ENCODE data around the gene PLA2G4E. TPM values are rescaled to one million over a fixed set of nuclear protein-coding genes. Genes with fewer than 3 reads are reported as not detected.

Gene PLA2G4E
- polyA plus RNA-seq, 10 donors = 0.50 to 1.9 (median 1.2) TPM

- DNase-seq = peak; percentile 28 to 52 (median 32)
Measured at GRCh38 chr15:42018306-42019224, 2.3 kb downstream of the PLA2G4E start.

DNA sequence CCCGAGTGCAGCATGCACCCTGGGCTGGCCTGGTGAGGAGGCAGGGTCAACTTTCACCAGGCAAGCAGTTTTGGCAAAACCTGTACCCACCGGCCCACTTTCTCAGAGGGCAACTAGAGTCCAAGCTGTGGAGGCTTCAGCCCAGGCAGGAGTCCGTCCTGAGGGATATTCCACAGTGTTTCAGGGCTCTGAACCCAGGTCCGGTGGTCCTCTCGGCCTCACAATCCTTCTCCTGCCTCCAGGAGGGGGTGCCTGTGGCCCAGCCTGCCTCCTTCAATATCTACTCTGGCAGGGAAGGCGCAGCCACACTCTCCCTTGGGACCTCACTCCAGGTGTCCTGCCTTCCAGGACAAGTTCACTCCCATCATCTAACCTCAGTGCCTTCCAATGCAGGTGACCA is 3.9 kb downstream of the PLA2G4E start:
- no peak for DNase-seq

DNA sequence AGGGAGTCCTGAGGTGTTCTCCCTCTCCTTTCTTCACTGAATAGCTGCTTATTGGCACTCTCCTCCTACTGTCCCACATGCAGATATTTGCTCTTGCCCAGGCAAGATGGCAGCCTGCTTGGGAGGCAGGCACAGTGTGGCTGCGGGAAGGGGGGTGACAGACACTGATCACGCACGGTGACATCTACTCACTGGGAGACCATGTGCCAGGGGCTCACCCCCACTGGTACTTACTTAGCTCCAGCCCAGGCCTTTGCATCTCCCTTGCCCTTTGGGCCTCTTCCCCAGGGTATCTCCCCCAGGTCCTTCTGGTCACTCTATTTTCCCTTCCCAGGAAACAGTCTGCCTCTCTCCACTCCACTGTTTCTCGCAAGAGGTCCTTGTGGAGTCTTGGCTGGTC is 6.4 kb downstream of the PLA2G4E start:
- no peak for DNase-seq

- DNase-seq = no peak
Measured at GRCh38 chr15:42012928-42013482, 7.8 kb downstream of the PLA2G4E start.

DNA sequence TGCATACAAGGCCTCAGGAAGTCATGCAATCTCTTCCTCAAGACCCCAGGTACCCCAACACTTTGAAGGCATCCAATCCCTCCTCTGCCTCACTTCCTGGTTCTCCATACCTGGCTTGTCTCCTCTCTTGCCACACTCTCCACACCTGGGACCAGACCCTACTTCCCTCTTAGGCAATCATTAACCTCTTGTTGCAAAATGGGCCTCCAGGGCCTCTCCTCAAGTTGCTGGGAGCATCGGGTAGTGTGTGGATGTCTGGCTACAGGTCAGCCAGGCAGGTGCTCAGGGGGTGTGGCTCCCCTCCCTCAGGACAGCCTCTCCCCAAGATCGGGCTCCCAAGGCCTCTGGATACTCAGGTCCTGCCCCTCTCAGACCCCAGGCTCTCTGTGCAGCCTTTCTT is 8.6 kb downstream of the PLA2G4E start:
- DNase-seq = no peak

DNA sequence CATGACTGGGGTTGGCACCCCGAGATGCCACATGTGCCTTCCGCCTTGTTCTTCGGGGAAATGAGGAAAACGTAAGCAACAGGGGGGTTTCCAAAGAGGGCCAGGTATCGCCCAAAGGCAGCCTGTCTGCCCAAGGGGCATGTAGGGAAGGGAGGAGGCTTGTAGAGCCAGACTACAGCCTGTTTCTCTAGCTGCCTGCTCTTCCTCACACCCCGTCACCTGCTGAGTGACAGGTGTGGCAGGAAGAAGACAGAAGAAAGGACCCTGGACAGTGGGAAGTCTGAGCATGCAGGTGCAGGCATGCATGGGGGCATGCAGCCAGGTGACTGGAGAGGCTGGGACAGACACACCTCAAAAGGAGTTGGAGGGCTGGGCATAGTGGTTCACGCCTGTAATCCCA is 9.8 kb downstream of the PLA2G4E start:
- DNase-seq = no peak

DNA sequence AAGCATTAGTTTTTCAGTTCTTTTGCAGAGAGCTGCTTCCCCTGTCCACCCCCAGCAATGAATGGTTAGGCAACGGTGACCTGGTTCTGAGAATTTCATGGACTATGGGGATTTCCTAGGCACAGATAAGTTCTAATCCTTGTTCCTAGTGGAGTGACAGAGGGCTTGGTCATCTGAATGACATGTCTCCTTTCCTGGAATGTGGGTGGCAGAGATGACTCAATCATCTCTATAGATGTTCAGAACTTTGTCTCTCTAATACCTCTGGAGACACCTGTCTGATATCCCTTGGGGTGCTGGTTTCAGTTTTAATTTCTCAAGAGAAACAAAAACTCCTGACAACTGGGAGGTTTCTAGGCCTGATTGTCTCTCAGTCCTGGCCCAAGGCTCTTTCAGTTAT is 10.4 kb downstream of the PLA2G4E start:
- DNase-seq = no peak

DNA sequence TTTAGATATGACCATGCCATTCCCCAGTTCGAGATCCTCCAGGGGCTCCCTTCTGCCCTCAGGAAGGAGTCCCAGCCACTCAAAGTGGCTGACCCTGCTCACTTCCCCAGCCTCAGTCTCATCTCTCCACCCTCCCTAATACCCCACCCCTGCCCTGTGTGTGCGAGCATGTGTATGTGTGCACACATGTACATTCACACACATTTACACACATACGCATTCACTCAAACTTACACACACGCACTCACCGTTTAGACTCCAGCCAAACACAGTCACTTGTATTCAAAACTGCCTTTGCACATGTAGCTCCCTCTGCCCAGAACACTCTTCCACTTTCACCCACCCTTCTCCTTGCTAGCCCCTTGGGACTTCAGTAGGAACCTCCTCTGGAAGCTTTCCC is 11.4 kb downstream of the PLA2G4E start:
- DNase-seq = no peak

- DNase-seq = no peak
Measured at GRCh38 chr15:42009022-42009421, 11.8 kb downstream of the PLA2G4E start.

DNA sequence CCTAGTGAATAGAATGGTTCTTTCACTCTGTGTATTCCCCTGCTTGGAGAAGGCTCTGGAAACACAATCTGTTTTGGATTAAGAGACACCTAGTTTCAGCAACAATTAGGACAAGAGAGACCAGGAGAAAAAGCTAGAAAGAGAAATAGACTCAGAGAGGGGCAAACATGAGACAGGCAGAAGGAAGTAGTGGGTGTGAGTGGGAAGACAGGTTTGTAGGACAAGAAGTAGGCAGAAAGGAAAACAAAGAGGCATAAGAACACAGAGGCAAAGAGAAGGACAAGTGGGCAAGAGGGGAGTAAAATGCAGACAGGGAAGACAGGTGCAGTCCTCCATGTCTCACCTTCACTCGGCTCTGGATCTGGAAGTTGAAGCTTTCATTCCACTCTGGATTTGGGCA is 13.5 kb downstream of the PLA2G4E start:
- DNase-seq = no peak

- DNase-seq = no peak
Measured at GRCh38 chr15:42002333-42002732, 18.5 kb downstream of the PLA2G4E start.

DNA sequence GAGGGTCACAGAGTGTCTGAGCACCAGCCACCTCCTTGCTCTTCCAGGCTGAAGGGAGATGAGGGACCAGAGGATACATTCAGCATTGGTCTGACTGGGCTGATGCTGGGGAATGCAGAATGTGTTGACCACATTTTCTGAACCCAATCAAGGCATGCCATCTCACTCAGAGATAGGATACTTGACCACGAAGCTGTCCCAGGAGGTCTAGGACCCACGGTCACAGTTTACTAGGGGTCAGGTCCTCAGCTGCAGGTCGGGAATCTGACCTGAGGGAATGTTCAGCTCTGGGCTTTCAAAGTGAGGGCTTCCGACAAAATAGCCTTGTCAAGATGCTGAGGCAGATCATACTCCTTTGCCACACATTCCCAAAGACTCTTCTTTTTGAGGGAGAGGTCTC is 19.6 kb downstream of the PLA2G4E start:
- DNase-seq = no peak

GRCh38 chr15:41999290-42000285 is 21.3 kb downstream of the PLA2G4E start:
- DNase-seq = no peak

- DNase-seq = no peak
Measured at GRCh38 chr15:41997845-41998244, 23.0 kb downstream of the PLA2G4E start.

- DNase-seq = no peak
Measured at GRCh38 chr15:41996921-41997592, 23.8 kb downstream of the PLA2G4E start.

- DNase-seq = no peak
Measured at GRCh38 chr15:41996376-41996775, 24.5 kb downstream of the PLA2G4E start.

DNA sequence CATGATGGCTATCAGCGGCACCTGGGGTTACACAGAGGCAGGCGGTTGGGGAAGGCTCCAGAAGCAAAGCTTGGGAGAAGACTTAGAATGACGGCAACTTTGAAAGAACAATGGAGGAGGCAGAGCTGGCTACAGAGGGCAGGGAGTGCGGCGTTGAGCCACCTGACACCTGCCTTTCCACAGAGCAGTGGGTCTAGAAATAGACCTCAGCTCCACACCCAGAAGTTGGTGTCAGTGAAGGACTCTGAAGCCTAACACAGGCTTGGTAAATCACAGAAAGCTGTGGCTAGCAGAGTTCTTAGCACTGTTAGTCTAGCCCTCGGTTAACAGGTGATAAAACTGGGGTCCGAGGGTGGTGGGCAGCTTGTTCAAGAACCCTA is 25.4 kb downstream of the PLA2G4E start:
- no peak for DNase-seq

DNA sequence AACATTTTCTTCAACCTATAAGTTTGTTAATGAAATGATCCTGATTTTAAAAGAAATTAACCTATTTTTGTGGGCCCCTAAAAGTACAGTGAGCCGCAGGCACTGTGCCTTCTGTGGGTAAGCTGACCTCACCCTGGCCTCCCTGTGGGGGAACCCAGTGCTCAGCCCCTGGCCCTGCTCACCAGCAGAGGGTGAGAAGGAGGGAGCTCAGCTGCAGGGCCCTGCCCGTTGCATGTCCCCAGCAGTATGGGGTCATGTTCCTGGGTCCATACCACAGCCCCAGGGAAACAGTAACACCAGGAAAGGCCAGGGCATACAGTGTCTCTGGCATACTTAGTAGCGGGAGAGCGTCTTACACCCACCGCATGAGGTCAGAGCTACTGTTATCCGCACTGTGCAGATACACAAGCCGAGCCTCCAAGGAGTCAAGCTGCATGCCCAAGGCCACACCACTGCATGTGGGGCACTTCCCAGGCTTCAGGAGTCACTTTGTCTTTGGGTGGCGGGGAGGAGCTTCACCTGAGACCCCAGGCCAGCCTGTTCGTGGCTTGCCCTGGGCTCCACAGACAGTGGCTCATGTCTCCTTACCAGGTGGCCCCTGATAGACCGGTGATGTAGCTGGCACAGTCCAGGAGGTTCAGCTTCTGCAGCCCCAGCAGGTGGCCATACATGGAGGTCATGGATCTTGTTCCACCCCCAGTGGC is 25.9 kb downstream of the PLA2G4E start:
- DNase-seq = no peak

DNA sequence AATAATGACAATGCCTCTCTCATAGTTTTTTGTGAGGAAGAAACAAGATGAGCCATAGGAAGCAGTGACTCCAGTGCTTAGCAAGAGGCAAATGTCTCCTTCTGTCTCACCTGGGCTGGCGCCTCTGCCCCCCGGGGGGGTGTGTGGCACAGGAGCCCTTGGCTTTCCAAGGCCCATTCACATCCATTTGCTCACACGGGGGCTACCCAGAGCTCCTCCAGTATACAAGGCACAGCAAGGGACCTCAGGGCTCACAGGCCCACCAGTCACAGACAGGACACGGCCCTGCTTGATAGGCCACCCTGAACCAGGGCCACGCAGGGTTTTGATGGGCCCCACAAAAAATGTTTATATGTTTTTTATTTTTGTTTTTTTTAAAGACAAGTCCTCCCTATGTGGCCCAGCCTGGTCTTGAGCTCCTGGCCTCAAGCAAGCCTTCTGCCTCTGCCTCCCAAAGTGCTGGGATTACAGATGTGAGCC is 26.6 kb downstream of the PLA2G4E start:
- DNase-seq = no peak

GRCh38 chr15:41993472-41994170 is 27.2 kb downstream of the PLA2G4E start:
- no peak for DNase-seq
